D721Med (cell line): ENCODE results near the gene MGME1.

Experiments
- DNase-seq: peaks from one replicate; pipeline ENCODE4 v3.0.0; 2011; ENCODE audit warnings: low spot score; ENCODE audit not compliant: insufficient read length
- FAIRE-seq: peaks from 2 replicates; lab custom pipeline; 2011; peaks lifted over from hg19 to GRCh38; lab: Jason Lieb, UNC
- CTCF ChIP-seq: IDR thresholded peaks from 2 replicates; pipeline ENCODE4 v1.5.1; 2012; ENCODE audit warnings: mild to moderate bottlenecking, control low read depth; ENCODE audit not compliant: insufficient read depth; ENCODE audit errors: missing control alignments

Gene MGME1

GRCh38 chr20:17985388-17986018, 16.7 kb downstream of the MGME1 start:
- no peak for FAIRE-seq
- DNase-seq, result no peak
- TF ChIP-seq CTCF, result no peak

- DNase-seq (no peak), FAIRE-seq (no peak)
- no peak for TF ChIP-seq CTCF
Observed at GRCh38 chr20:17987988-17988387, 19.2 kb downstream of the MGME1 start.

GRCh38 chr20:17990278-17990972, 21.6 kb downstream of the MGME1 start:
- TF ChIP-seq CTCF, result no peak
- FAIRE-seq (no peak), DNase-seq (no peak)

- no peak for TF ChIP-seq CTCF
- no peak for FAIRE-seq
- DNase-seq, result no peak
Observed at GRCh38 chr20:17992224-17992637, 23.4 kb downstream of the MGME1 start.

GRCh38 chr20:17992847-17993513, 24.2 kb downstream of the MGME1 start:
- no peak for DNase-seq
- no peak for FAIRE-seq
- TF ChIP-seq CTCF, result no peak

- DNase-seq (no peak), FAIRE-seq (no peak)
- no peak for TF ChIP-seq CTCF
Observed at GRCh38 chr20:17993546-17993945, 24.7 kb downstream of the MGME1 start.
